ENCODE data around the gene FXYD6.

DNA sequence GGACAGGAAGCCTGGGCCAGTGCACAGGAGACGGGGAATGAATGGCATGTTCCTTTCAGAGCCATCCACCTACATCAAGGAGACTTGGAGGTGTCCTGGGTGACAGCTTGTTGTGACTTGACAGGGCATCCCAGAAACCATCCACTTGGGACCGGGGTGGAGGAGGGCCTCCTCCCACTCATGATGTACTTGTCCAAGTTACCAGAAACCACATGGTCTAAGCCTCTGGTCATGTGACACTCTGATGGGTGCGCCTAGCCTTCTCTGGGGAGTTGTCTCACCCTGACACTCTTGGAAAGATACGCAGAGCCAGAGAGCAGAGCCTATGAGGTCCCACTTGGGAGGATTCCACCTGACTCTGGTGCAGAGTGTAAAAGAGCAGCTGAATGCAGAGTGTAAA, 21.6 kb upstream of the FXYD6 start:
- TF ChIP-seq, protein P1, sequence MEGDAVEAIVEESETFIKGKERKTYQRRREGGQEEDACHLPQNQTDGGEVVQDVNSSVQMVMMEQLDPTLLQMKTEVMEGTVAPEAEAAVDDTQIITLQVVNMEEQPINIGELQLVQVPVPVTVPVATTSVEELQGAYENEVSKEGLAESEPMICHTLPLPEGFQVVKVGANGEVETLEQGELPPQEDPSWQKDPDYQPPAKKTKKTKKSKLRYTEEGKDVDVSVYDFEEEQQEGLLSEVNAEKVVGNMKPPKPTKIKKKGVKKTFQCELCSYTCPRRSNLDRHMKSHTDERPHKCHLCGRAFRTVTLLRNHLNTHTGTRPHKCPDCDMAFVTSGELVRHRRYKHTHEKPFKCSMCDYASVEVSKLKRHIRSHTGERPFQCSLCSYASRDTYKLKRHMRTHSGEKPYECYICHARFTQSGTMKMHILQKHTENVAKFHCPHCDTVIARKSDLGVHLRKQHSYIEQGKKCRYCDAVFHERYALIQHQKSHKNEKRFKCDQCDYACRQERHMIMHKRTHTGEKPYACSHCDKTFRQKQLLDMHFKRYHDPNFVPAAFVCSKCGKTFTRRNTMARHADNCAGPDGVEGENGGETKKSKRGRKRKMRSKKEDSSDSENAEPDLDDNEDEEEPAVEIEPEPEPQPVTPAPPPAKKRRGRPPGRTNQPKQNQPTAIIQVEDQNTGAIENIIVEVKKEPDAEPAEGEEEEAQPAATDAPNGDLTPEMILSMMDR (IDR thresholded peaks at IDR 0.05) = no peak
- TF ChIP-seq POLR2A (IDR thresholded peaks at IDR 0.05) = no peak

Data from testis (tissue), 2 donors.